ENCODE results near the gene CENPC.
"Not testable (repeated sequence)": the region's sequence is repeated elsewhere in the genome, so short reads cannot be mapped to it uniquely, and the experiment has no call there.

Gene CENPC

DNA sequence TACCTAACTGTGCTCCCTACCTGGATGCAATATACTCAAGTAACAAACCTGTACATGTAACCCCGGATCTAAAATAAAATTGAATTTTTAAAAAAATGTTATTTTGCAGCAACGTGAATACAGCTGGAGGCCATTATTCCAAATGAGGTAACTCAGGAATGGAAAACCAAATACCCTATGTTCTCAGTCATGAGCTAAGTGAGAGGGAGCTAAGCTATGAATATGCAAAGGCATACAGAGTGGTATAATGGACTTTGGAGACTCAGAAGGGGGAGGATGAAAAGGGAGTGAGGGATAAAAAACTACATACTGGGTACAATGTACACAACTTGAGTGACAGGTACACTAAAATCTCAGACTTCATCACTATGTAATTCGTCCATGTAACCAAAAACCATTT is 78.6 kb downstream of the CENPC start:
- DNase-seq: no peak

DNA sequence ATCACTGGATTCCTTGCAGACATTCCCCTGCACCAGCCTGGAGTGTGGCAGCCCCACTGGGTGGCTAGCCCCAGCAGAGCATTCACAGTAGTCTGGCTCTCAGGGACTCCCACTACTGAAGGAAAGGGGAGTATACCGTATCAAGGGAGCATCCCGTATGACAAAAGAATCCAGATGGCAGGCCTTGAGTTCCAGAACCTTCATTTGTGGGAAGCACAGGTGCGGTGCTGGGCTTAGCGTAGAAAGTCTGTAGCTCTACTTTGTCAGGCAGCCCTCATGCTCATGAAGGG is 79.6 kb downstream of the CENPC start:
- no peak for DNase-seq

DNA sequence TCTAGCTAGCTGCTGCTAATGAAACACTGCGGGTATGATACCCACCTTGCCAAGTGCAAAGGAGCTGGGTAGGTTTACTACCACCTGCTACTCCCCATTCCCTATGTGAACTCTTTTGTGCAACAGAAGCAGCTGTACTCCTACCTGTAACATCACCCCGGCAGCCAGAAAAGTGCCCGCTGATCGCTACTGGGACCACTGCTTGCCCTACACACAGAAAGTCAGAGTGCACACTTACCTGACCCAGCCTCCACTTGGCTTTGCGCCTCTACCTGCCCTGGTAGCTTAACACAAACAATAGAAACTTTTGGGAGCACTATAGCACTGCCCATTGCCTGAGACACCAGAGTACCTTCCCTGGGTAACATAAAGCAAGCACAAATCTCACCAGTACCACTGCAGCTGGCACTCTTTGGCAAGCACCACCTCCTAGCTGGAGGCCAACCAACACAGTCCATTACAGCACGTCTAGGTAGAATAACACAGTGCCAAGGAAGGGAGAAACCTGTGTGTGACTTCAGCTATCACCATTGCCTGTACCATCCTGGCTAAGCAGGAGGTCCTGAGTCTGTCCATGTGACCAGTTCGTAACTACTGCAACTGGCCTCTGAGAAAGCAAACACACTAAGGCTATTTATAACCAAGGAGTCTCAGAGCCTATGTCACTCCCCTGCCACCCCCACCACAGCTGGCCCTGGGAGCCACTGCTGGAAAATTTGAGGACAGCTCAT is 80.1 kb downstream of the CENPC start:
- no peak for DNase-seq

DNA sequence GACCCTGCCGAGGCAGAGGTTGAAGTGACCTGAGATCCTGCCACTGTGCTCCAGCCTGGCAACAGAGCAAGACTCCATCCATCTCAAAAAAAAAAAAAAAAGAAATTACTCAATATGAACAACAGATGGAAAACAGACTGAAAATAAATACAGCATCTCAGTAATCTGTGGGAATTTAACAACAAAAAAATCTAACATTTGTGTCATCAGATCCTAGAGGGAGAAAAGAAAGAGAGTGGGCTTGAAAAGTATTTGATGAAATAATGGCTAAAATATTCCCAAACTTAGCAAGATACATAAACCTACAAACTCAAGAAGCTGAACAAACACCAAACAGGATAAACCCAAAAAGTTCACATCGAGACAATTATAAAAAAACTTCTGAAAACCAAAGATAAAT is 84.7 kb downstream of the CENPC start:
- DNase-seq: no peak

DNA sequence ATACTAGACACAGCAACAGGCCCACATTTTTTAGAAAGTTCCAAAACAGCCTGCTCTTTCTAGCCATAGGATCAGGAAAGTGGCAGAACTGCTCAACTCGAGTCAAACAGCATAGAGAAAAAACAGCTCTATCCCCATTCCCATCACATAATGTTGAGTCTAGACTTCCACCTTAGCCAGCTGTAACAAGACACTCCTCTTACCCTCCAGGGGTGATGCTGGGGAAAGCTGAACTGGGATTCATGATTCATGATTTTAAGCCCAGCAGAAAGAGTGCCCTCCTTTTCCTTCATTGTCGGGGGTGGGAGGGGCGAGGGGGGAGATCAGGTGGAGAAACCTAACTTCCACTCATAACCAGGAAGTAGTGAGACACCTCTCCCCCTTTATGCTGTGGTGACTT is 86.1 kb downstream of the CENPC start:
- DNase-seq: no peak

DNA sequence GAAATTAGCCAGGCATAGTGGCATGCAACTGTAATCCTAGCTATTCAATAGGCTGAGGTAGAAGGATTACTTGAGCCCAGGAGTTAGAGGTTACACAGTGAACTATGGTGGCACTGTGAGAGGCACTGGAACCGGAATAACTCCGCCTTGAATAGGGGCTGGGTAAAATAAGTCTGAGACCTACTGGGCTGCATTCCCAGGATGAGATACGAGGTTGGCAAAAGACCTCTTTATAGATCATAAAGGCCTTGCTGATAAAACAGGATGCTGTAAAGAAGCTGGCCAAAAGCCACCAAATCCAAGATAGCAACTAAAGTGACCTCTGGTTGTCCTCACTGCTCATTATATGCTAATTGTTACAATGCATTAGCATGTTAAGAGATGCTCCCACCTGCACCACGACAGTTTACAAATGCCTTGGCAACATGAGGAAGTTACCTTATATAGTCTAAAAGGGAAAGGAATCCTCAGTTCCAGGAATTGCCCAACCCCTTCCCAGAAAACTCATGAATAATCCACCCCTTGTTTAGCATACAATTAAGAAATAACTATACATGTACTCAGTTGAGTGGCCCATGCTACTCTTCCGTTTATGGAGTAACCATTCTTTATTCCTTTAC is 88.6 kb downstream of the CENPC start:
- DNase-seq: no peak

DNA sequence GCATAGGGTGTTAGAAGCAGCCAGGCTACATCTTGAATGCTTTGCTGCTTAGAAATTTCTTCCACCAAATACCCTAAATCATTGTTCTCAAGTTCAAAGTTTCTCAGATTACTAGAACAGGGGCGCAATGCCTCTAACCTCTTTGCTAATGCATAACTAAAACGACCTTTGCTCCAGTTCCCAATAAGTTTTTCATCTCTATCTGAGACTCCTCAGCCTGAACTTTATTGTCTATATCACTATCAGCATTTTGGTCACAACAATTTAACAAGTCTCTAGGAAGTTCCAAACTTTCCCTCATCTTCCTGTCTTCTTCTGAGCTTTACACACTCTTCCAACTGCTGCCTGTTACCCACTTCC is 92.5 kb downstream of the CENPC start:
- DNase-seq: not testable (repeated sequence)

DNA sequence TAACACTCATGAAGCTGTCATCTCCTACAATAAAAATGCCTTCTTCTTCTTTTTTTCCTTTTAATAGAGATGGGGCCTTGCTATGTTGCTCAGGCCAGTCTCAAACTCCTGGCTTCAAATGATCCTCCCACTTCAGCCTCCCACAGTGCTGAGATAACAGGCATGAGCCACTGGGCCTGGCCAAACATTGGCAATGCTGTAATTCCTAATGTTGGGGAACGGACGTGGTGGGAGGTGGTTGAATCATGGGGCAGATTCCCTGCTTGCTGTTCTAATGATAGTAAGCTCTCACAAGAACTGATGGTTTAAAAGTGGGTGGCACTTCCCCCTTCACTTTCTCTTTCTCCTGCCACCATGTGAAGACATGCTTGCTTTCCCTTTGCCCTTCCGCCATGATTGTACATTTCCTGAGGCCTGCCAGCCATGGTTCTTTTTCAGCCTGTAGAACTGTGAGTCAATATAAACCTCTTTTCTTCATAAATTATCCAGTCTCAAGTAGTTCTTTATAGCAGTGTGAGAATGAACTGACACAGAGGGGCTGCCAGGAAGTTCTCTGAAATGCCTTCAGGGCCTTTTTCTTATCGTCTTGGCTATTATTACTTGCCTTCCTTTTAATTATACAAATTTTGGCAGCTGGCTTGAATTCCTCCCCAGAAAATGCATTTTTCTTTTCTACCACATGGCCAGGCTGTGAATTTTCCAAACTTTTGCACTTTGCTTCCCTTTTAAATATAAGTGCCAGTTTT is 93.0 kb downstream of the CENPC start:
- DNase-seq: no peak

DNA sequence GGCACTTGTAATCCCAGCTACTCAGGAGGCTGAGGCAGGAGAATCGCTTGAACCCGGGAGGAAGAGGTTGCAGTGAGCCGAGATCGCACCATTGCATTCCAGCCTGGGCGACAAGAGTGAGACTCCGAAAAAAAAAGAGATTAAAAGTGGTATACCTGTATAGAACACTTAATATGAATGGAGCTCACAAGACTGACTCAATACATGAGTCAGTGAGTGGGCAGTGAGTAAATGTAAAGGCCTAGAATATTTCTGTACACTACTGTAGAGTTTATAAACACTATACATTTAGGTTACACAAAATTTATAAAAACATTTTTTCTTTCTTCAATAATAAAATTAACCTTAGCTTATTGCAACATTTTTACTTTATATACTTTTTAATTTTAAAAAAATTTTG is 93.8 kb downstream of the CENPC start:
- no peak for DNase-seq

DNA sequence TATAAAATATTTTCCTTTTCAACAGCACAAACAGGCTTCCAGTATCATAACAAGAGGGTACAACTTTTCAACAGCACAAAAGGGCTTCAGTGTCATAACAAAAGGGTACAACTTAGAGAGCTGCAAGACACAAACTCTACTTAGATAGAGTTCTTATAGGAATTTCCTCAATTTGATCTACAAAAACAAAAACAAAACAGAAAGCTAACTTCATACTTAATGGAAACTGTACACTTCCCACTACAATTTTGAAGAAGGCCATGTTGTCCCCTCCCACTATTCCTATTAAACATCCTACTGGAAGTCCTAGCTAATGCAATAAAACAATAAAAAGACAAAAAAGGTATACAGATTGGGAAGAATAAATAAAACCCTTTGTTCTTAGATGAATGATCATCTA is 96.7 kb downstream of the CENPC start:
- DNase-seq: no peak

DNA sequence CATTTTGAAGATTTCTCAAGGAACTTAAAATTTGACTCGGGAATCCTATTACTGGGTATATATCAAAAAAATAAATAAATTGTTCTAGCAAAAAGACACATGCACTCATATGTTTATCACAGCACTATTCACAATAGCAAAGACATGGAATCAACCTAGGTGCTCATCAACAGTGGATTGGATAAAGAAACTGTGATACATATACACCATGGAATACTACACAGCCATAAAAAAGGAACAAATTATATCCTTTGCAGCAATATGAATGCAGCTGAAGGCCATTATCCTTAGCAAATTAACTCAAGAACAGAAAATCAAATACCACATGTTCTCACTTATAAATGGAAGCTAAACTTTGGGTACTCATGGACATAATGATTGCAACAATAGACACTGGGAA is 97.4 kb downstream of the CENPC start:
- DNase-seq: no peak

DNA sequence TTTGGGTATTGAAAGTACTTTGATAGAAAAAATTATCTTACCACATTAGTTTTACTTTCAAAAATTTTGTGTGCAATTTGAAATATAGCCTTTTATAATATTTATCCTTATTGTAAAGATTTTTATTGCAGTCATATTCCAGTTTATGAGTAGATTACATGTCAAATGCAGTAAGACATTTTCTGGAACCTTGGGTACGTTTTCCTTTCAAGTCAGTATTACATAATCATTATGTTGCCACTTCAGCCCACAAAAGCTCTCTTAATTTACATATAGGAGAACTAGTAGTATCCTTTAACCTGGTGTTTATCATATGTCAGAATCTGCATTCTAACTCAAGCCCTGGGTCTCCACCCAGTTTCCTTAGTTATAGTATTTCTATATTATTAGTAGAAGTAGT is 98.5 kb downstream of the CENPC start:
- no peak for DNase-seq

DNA sequence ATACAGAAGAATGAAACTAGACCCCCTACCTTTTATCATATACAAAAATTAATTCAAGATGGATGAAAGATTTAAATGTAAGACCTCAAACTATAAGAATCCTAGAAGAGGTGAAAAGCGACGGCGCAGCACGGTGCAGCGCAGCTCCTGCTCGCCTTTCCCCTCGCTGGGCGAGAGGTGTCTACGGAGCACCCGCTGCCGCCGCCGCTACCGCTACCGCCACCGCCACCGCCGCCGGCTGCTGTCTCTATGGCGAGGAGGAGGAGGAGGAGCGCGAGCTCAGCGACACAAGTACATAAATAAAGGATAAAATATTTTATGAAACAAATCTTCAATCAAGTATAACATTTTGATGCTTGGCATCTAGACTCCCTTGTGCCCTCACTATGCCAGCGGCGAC is 99.4 kb downstream of the CENPC start:
- not testable (repeated sequence) for DNase-seq

DNA sequence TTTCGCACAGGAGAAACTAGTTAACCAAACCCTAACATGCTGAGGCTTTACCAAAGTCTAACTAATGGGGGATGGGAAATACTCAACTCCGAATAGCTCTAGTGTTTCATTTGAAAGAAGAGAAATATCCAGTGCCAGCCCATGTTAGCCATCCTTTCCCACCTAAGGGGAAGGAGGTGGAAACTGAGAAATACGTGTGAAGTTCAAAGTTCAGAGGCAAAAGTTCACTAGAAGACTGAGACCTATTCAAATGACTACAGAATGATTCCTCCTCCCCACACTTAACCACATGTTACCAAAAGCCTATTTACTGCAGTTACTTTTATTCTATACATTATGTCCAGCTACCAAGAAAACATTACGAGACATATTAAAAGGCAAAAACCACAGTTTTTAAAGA is 106.3 kb downstream of the CENPC start:
- no peak for DNase-seq

DNA sequence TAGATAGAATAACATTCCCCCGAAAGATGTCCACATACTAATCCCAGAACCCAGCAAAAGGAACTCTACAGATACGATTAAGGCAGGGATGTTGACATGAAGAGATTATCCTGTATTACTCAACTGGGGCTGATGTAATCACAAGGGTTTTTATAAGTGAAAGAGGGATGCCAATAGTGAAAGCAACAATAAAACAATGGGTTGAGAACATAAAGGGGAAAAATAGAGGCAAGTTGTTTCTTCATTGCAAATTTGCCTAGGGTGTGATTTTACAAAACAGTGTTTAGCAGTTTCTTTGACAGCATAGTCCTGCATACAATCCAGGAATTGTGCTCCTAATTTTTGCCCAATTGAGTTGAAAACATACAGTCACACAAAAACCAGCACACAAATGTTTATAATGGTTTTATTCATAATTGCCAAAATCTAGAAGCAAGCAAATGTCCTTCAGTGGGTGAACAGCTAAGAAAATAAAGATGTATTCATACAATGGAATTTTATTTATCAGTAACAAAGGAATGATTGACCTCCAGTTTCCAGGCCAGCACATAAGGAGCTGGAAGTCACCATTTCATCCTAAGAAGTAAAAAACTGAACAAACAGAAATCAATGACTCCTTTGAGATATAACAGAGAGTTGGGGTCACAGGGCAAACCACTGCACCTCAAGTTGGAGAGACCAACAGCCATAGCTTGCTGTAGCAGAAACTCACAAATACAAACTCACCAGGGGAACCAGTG is 107.2 kb downstream of the CENPC start:
- no peak for DNase-seq

DNA sequence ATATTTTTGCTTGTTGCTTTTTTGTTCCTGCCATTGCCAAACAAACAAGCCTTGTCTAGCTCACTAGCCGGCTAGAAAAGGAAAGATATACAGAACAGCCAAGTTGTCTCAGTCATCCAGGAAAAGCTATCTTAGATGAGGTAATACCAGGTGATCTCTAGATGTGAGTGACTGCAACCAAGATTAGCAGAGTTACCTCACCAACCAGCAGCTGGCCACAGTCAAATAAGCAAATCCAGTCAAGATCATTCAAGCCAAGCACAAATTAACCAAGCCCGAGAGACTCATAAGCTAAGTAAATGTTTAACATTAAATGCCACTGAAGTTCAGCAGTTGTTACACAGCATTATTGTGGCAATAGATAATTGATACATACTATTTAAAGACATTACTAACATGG is 108.6 kb downstream of the CENPC start:
- no peak for DNase-seq

DNA sequence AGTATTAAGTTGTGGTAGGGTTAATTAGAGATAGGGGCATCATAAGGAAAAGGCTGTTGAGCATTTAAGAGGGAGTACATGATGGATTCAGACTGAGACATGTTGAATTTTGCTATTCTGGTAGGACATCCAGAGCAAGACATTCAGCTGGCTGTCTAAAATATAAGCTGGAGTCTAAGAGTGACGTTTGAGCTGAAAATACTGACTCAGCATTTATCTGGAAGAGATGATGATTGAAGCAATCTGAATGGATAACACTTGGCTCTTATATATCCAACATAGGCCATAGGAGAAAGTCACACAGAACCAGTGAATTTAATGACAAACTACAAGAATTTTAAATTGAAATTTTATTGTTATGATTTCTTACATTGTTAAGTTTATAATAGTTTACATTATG is 114.3 kb downstream of the CENPC start:
- DNase-seq: no peak

DNA sequence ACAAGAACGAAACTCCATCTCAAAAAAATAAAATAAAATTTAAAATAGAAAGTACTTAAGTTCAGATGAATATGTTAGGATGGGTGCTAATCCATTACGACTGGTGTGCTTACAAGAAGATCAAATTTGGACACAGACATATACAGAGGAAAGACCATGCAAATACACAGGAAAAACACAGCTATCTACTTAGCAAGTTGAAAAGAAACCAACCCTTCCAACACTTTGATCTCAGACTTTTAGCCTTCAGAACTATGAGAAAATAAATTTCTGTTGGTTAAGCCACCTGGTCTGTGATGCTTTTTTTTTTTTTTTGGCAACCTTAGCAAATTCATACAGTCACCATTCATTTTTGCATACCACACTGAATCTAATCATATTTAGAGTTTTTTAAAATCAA is 116.5 kb downstream of the CENPC start:
- DNase-seq: no peak

Measured in KG1 (cell line).